Stimulated activated CD4-positive, alpha-beta T cell treated with anti-CD3 and anti-CD28 coated beads, Interleukin-4, amount 100 ng/mL, for 4 hours (primary cell): Measurements from ENCODE around the gene HIBADH.

Source experiments
- DNase-seq, 2 experiments: peaks; one replicate each; pipeline ENCODE4 v3.0.0-alpha.2; 2020

Gene HIBADH

GRCh38 chr7:27635728-27636127 is 27.0 kb downstream of the HIBADH start:
- DNase-seq, result no peak

- DNase-seq, result no peak
Measured at GRCh38 chr7:27634671-27635493, 27.8 kb downstream of the HIBADH start.

GRCh38 chr7:27633062-27633461 is 29.6 kb downstream of the HIBADH start:
- no peak for DNase-seq

GRCh38 chr7:27631391-27631790 is 31.3 kb downstream of the HIBADH start:
- no peak for DNase-seq

GRCh38 chr7:27627146-27627545 is 35.5 kb downstream of the HIBADH start:
- no peak for DNase-seq

GRCh38 chr7:27619492-27619891 is 43.2 kb downstream of the HIBADH start:
- no peak for DNase-seq

GRCh38 chr7:27617651-27618381 is 44.9 kb downstream of the HIBADH start:
- DNase-seq, result no peak

- no peak for DNase-seq
Measured at GRCh38 chr7:27616914-27617548, 45.7 kb downstream of the HIBADH start.

GRCh38 chr7:27616186-27616491 is 46.5 kb downstream of the HIBADH start:
- DNase-seq, result no peak

- DNase-seq, result no peak
Measured at GRCh38 chr7:27615420-27616185, 47.1 kb downstream of the HIBADH start.

GRCh38 chr7:27614095-27614494 is 48.6 kb downstream of the HIBADH start:
- no peak for DNase-seq

GRCh38 chr7:27611059-27611458 is 51.6 kb downstream of the HIBADH start:
- no peak for DNase-seq

GRCh38 chr7:27608776-27609495 is 53.7 kb downstream of the HIBADH start:
- no peak for DNase-seq

- no peak for DNase-seq
Measured at GRCh38 chr7:27607210-27607606, 55.5 kb downstream of the HIBADH start.

- no peak for DNase-seq
Measured at GRCh38 chr7:27606270-27607209, 56.1 kb downstream of the HIBADH start.

GRCh38 chr7:27605689-27606269 is 56.9 kb downstream of the HIBADH start:
- no peak for DNase-seq

GRCh38 chr7:27605283-27605682 is 57.4 kb downstream of the HIBADH start:
- no peak for DNase-seq

GRCh38 chr7:27603813-27604212 is 58.9 kb downstream of the HIBADH start:
- no peak for DNase-seq

- no peak for DNase-seq
Measured at GRCh38 chr7:27602766-27603165, 59.9 kb downstream of the HIBADH start.

GRCh38 chr7:27601217-27601616 is 61.5 kb downstream of the HIBADH start:
- DNase-seq, result no peak

GRCh38 chr7:27600247-27600646 is 62.4 kb downstream of the HIBADH start:
- DNase-seq, result no peak
